T-helper 17 cell (primary cell): ENCODE data around the gene INTS1. TPM values are rescaled to one million over a fixed set of nuclear protein-coding genes. Genes with fewer than 3 reads are reported as not detected.

Experiments used
- ATAC-seq: fragments of 150-1000 bp; cut with Tn5 transposase; 2 replicates; pipeline ENCODE4 v1.10.0; 2021; ENCODE audit warnings: mild to moderate bottlenecking, moderate library complexity
- DNase-seq, 3 donors: peaks; one replicate each; pipeline versions ENCODE4 v3.0.0 to v3.0.0-alpha.2; 2020 to 2021
- H3K9me3 ChIP-seq: one replicate; pipeline ENCODE4 v1.7.0; 2013; ENCODE audit warnings: low read length, mild to moderate bottlenecking; ENCODE audit not compliant: control insufficient read depth, poor library complexity, severe bottlenecking
- H3K27ac Mint-ChIP-seq: one replicate; pipeline ENCODE4 v1.8.0; 2022; ENCODE audit warnings: mild to moderate bottlenecking, moderate library complexity, mixed read lengths
- H3K27me3 Mint-ChIP-seq: one replicate; pipeline ENCODE4 v1.8.0; 2022; ENCODE audit warnings: mixed read lengths
- H3K36me3 Mint-ChIP-seq: one replicate; pipeline ENCODE4 v1.8.0; 2022; ENCODE audit warnings: low read depth, mixed read lengths
- H3K4me1 Mint-ChIP-seq: one replicate; pipeline ENCODE4 v1.8.0; 2022; ENCODE audit warnings: mild to moderate bottlenecking, mixed read lengths
- H3K4me3 Mint-ChIP-seq: one replicate; pipeline ENCODE4 v1.8.0; 2022; ENCODE audit warnings: mild to moderate bottlenecking, moderate library complexity, mixed read lengths
- total RNA-seq, 4 donors: library from RNA in 2 of 4; stranded (reverse) in 2 of 4; gene quantifications; one replicate each; pipeline ENCODE4 v1.2.3 and lab custom pipeline; 2022 to 2026

Gene INTS1
- total RNA-seq (10 to 100 TPM; 88.2 to 89.4 TPM), total RNA-seq (lab: John Stamatoyannopoulos, UW) (146 to 154 reads per million in 2 donors)

- H3K9me3 ChIP-seq = no peaks in the 10 kb centered on the region
- peak; percentile 83 to 85 (median 84) for DNase-seq
- peaks cover 2% of the 10 kb centered on the region for H3K36me3 Mint-ChIP-seq
- peak; percentile 94 for ATAC-seq
- H3K27ac Mint-ChIP-seq = peak within 1 kb of the TSS; percentile 79
- no peaks in the 10 kb centered on the region for H3K27me3 Mint-ChIP-seq
- peaks cover 27% of the 10 kb centered on the region for H3K4me1 Mint-ChIP-seq
- peak within 1 kb of the TSS; percentile 89 for H3K4me3 Mint-ChIP-seq
Measured at GRCh38 chr7:1503816-1504775, at the start of gene INTS1. Gene INTS1 (minus strand): TSS chr7:1504389. CDS start chr7:1503960, 429 bp downstream.

- ATAC-seq = no peak
- no peaks in the 10 kb centered on the region for H3K9me3 ChIP-seq
- Mint-ChIP-seq H3K4me1 (no peaks in the 10 kb centered on the region), H3K4me3 (no peak overlapping the region), H3K27me3 (no peaks in the 10 kb centered on the region), H3K27ac (no peak overlapping the region), H3K36me3 (no peaks in the 10 kb centered on the region)
- no peak for DNase-seq
Measured at GRCh38 chr7:1553512-1554210, 49.5 kb upstream of the INTS1 start.

GRCh38 chr7:1552200-1552599, 48.0 kb upstream of the INTS1 start:
- no peak overlapping the region for H3K4me3 Mint-ChIP-seq
- H3K4me1 Mint-ChIP-seq = peaks cover 3% of the 10 kb centered on the region
- H3K36me3 Mint-ChIP-seq = no peaks in the 10 kb centered on the region
- ATAC-seq = no peak
- no peaks in the 10 kb centered on the region for H3K9me3 ChIP-seq
- DNase-seq = no peak
- no peak overlapping the region for H3K27ac Mint-ChIP-seq
- H3K27me3 Mint-ChIP-seq = no peaks in the 10 kb centered on the region

- DNase-seq (no peak), ATAC-seq (no peak)
- Mint-ChIP-seq H3K4me1 (peaks cover 3% of the 10 kb centered on the region), H3K27ac (no peak overlapping the region), H3K27me3 (no peaks in the 10 kb centered on the region), H3K36me3 (no peaks in the 10 kb centered on the region), H3K4me3 (no peak overlapping the region)
- no peaks in the 10 kb centered on the region for H3K9me3 ChIP-seq
Measured at GRCh38 chr7:1550846-1551155, 46.6 kb upstream of the INTS1 start.

GRCh38 chr7:1550005-1550845, 46.0 kb upstream of the INTS1 start:
- no peak overlapping the region for H3K4me3 Mint-ChIP-seq
- no peaks in the 10 kb centered on the region for H3K36me3 Mint-ChIP-seq
- H3K9me3 ChIP-seq = no peaks in the 10 kb centered on the region
- ATAC-seq (no peak), DNase-seq (no peak)
- no peaks in the 10 kb centered on the region for H3K27me3 Mint-ChIP-seq
- peaks cover 3% of the 10 kb centered on the region for H3K4me1 Mint-ChIP-seq
- no peak overlapping the region for H3K27ac Mint-ChIP-seq

- no peaks in the 10 kb centered on the region for H3K36me3 Mint-ChIP-seq
- no peak overlapping the region for H3K4me3 Mint-ChIP-seq
- peaks cover 3% of the 10 kb centered on the region for H3K4me1 Mint-ChIP-seq
- DNase-seq (no peak), ATAC-seq (no peak)
- H3K27me3 Mint-ChIP-seq = no peaks in the 10 kb centered on the region
- H3K9me3 ChIP-seq = no peaks in the 10 kb centered on the region
- H3K27ac Mint-ChIP-seq = no peak overlapping the region
Measured at GRCh38 chr7:1549357-1550004, 45.3 kb upstream of the INTS1 start.

- ATAC-seq = no peak
- H3K4me3 Mint-ChIP-seq = no peak overlapping the region
- peaks cover 3% of the 10 kb centered on the region for H3K4me1 Mint-ChIP-seq
- no peaks in the 10 kb centered on the region for H3K36me3 Mint-ChIP-seq
- no peaks in the 10 kb centered on the region for H3K9me3 ChIP-seq
- no peaks in the 10 kb centered on the region for H3K27me3 Mint-ChIP-seq
- no peak overlapping the region for H3K27ac Mint-ChIP-seq
- no peak for DNase-seq
Measured at GRCh38 chr7:1548944-1549343, 44.8 kb upstream of the INTS1 start.

GRCh38 chr7:1548438-1548831, 44.2 kb upstream of the INTS1 start:
- H3K4me3 Mint-ChIP-seq = peak overlapping the region; percentile 19
- H3K27ac Mint-ChIP-seq = no peak overlapping the region
- H3K9me3 ChIP-seq = no peaks in the 10 kb centered on the region
- H3K27me3 Mint-ChIP-seq = no peaks in the 10 kb centered on the region
- DNase-seq (no peak), ATAC-seq (peak; percentile 22)
- peaks cover 3% of the 10 kb centered on the region for H3K4me1 Mint-ChIP-seq
- no peaks in the 10 kb centered on the region for H3K36me3 Mint-ChIP-seq

GRCh38 chr7:1547777-1548437, 43.7 kb upstream of the INTS1 start:
- Mint-ChIP-seq H3K4me3 (peak overlapping the region; percentile 19), H3K27me3 (no peaks in the 10 kb centered on the region), H3K4me1 (peaks cover 3% of the 10 kb centered on the region), H3K27ac (no peak overlapping the region), H3K36me3 (no peaks in the 10 kb centered on the region)
- ATAC-seq (no peak), DNase-seq (no peak)
- H3K9me3 ChIP-seq = no peaks in the 10 kb centered on the region

- no peak overlapping the region for H3K4me3 Mint-ChIP-seq
- H3K27ac Mint-ChIP-seq = no peak overlapping the region
- no peaks in the 10 kb centered on the region for H3K27me3 Mint-ChIP-seq
- no peaks in the 10 kb centered on the region for H3K36me3 Mint-ChIP-seq
- ATAC-seq = no peak
- peaks cover 3% of the 10 kb centered on the region for H3K4me1 Mint-ChIP-seq
- H3K9me3 ChIP-seq = no peaks in the 10 kb centered on the region
- DNase-seq = peak in 1 of 3 donors; percentile 12
Measured at GRCh38 chr7:1546909-1547776, 43.0 kb upstream of the INTS1 start.

- H3K36me3 Mint-ChIP-seq = no peaks in the 10 kb centered on the region
- peak overlapping the region; percentile 66 for H3K4me3 Mint-ChIP-seq
- peaks cover 3% of the 10 kb centered on the region for H3K4me1 Mint-ChIP-seq
- ATAC-seq (no peak), DNase-seq (no peak)
- H3K9me3 ChIP-seq = no peaks in the 10 kb centered on the region
- no peaks in the 10 kb centered on the region for H3K27me3 Mint-ChIP-seq
- H3K27ac Mint-ChIP-seq = no peak overlapping the region
Measured at GRCh38 chr7:1546274-1546908, 42.2 kb upstream of the INTS1 start.
